ENCODE results near the gene PLXNA4. TPM values are rescaled to one million over a fixed set of nuclear protein-coding genes. Genes with fewer than 3 reads are reported as not detected.
"Not testable (repeated sequence)": the region's sequence is repeated elsewhere in the genome, so short reads cannot be mapped to it uniquely, and the experiment has no call there.

The PLXNA4 gene
- total RNA-seq, 1 experiment from 2014 or later, result 1.0 TPM

GRCh38 chr7:132180481-132180880 is 395.8 kb downstream of the PLXNA4 start:
- no peaks in the 10 kb centered on the region for H3K36me3 ChIP-seq (ENCODE audit: low read depth)
- no peak overlapping the region for H3K4me3 ChIP-seq
- TF ChIP-seq EZH2 (IDR thresholded peaks at IDR 0.05; ENCODE audit: low read depth) (no peak), CTCF (conservative IDR thresholded peaks at IDR 0.05) (no peak)
- no peaks in the 10 kb centered on the region for H4K20me1 ChIP-seq (ENCODE audit: insufficient read depth)
- no peak overlapping the region for H3K27ac ChIP-seq
- no peaks in the 10 kb centered on the region for H3K79me2 ChIP-seq (ENCODE audit: low read depth)
- POLR2A ChIA-PET (ENCODE audit: unreplicated experiment), result no interaction called here
- no TSS peak for BruUV-seq (replicated peaks)
- H2AFZ ChIP-seq, result no peak overlapping the region
- H3K4me1 ChIP-seq (replicated peaks; ENCODE audit: insufficient read depth), result no peaks in the 10 kb centered on the region
- H3K27me3 ChIP-seq (ENCODE audit: insufficient read depth, low read depth), result peaks cover 69% of the 10 kb centered on the region
- DNase-seq, result no peak
- H3F3A ChIP-seq (ENCODE audit: insufficient read depth, low read depth), result 0 out of 2 replicates have a peak, but pooled peaks cover 3% of the 10 kb centered on the region
- peaks cover 6% of the 10 kb centered on the region; the same call in 1 of the 2 replicates for H3K9me3 ChIP-seq (ENCODE audit: insufficient read depth, low read depth)
- no peaks in the 10 kb centered on the region for H3K9me2 ChIP-seq (ENCODE audit: insufficient read depth)
- intact Hi-C loops (cut with micrococcal nuclease; ENCODE audit: unreplicated experiment), result no loop called here
- no peak overlapping the region for H3K4me2 ChIP-seq
- CTCF ChIA-PET, result no interaction called here

DNA sequence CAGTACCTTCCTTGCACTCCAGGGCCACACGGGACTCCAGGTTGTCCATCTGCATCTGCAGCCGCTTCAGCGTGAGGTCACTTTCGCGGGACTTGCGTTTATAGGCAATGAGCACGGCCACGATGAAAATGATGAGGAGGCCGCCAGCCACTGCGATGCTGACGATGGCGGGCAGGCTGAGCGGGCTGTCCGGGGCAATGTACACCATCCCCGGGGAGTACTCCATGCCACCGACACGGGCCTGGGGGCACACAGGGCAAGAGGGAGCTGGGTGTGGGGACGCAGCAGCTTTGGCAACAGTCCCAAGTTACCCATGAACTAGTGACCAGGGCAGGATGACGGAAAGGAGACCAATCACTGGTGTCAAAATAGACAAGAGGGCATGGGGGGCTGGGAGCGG is 396.6 kb downstream of the PLXNA4 start:
- no peaks in the 10 kb centered on the region for H3K36me3 ChIP-seq (ENCODE audit: low read depth)
- H3F3A ChIP-seq (ENCODE audit: insufficient read depth, low read depth), result 0 out of 2 replicates have a peak, but pooled peaks cover 3% of the 10 kb centered on the region
- H3K9me3 ChIP-seq (ENCODE audit: insufficient read depth, low read depth), result peaks cover 6% of the 10 kb centered on the region; the same call in 1 of the 2 replicates
- no peak overlapping the region for H3K27ac ChIP-seq
- CTCF ChIA-PET, result no interaction called here
- no peak for TF ChIP-seq CTCF (conservative IDR thresholded peaks at IDR 0.05)
- TF ChIP-seq EZH2 (IDR thresholded peaks at IDR 0.05; ENCODE audit: low read depth), result no peak
- no peaks in the 10 kb centered on the region for H3K9me2 ChIP-seq (ENCODE audit: insufficient read depth)
- BruUV-seq (replicated peaks), result no TSS peak
- POLR2A ChIA-PET (ENCODE audit: unreplicated experiment), result no interaction called here
- intact Hi-C loops (cut with micrococcal nuclease; ENCODE audit: unreplicated experiment), result no loop called here
- no peak overlapping the region for H3K4me3 ChIP-seq
- H2AFZ ChIP-seq, result no peak overlapping the region
- peaks cover 77% of the 10 kb centered on the region for H3K27me3 ChIP-seq (ENCODE audit: insufficient read depth, low read depth)
- H3K4me2 ChIP-seq, result no peak overlapping the region
- no peak for DNase-seq
- no peaks in the 10 kb centered on the region for H4K20me1 ChIP-seq (ENCODE audit: insufficient read depth)
- no peaks in the 10 kb centered on the region for H3K79me2 ChIP-seq (ENCODE audit: low read depth)
- H3K4me1 ChIP-seq (replicated peaks; ENCODE audit: insufficient read depth), result no peaks in the 10 kb centered on the region

- no peak overlapping the region for H2AFZ ChIP-seq
- H3K9me3 ChIP-seq (ENCODE audit: insufficient read depth, low read depth), result peaks cover 6% of the 10 kb centered on the region; the same call in 1 of the 2 replicates
- H3K27ac ChIP-seq, result no peak overlapping the region
- no peaks in the 10 kb centered on the region for H3K4me1 ChIP-seq (replicated peaks; ENCODE audit: insufficient read depth)
- no peaks in the 10 kb centered on the region for H4K20me1 ChIP-seq (ENCODE audit: insufficient read depth)
- no peak for DNase-seq
- H3K36me3 ChIP-seq (ENCODE audit: low read depth), result no peaks in the 10 kb centered on the region
- H3K4me3 ChIP-seq, result no peak overlapping the region
- no peaks in the 10 kb centered on the region for H3K9me2 ChIP-seq (ENCODE audit: insufficient read depth)
- POLR2A ChIA-PET (ENCODE audit: unreplicated experiment), result no interaction called here
- CTCF ChIA-PET, result no interaction called here
- peaks cover 77% of the 10 kb centered on the region for H3K27me3 ChIP-seq (ENCODE audit: insufficient read depth, low read depth)
- TF ChIP-seq CTCF (conservative IDR thresholded peaks at IDR 0.05) (no peak), EZH2 (IDR thresholded peaks at IDR 0.05; ENCODE audit: low read depth) (no peak)
- BruUV-seq (replicated peaks), result no TSS peak
- H3K4me2 ChIP-seq, result no peak overlapping the region
- no peaks in the 10 kb centered on the region for H3K79me2 ChIP-seq (ENCODE audit: low read depth)
- H3F3A ChIP-seq (ENCODE audit: insufficient read depth, low read depth), result 0 out of 2 replicates have a peak, but pooled peaks cover 3% of the 10 kb centered on the region
- intact Hi-C loops (cut with micrococcal nuclease; ENCODE audit: unreplicated experiment), result no loop called here
These were observed 397.2 kb downstream of the PLXNA4 start for GRCh38 chr7:132179080-132179430.

DNA sequence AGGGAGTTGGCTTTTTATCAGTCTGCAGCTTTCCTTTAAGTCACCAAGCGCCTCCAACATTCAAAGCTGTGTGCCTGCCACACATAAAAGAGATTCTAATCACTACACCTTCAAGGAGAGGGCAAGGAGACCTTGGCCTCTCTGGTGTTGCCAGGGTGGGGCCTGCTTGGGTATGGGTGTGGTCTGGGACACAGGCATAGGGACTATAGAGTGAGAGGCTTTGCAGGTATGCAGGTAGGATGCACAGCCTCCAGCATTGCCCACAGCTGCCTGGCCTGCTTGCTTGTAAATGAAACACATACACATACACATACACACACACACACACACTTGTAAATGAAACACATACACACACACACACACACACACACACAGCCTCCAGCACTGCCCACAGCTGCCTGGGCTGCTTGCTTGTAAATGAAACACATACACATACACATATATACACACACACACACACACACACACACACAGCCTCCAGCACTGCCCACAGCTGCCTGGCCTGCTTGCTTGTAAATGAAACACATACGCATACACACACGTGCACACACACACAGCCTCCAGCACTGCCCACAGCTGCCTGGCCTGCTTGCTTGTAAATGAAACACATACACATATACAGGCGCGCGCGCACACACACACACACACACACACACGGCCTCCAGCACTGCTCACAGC is 397.7 kb downstream of the PLXNA4 start:
- H3K9me3 ChIP-seq (ENCODE audit: insufficient read depth, low read depth); CTCF ChIA-PET; DNase-seq; H3K4me1 ChIP-seq (replicated peaks; ENCODE audit: insufficient read depth); H3K4me3 ChIP-seq; H3K4me2 ChIP-seq; H2AFZ ChIP-seq; H4K20me1 ChIP-seq (ENCODE audit: insufficient read depth); H3K27ac ChIP-seq; intact Hi-C loops (cut with micrococcal nuclease; ENCODE audit: unreplicated experiment); BruUV-seq (replicated peaks); H3K79me2 ChIP-seq (ENCODE audit: low read depth); H3K9me2 ChIP-seq (ENCODE audit: insufficient read depth); H3K36me3 ChIP-seq (ENCODE audit: low read depth); POLR2A ChIA-PET (ENCODE audit: unreplicated experiment); H3F3A ChIP-seq (ENCODE audit: insufficient read depth, low read depth): not testable (repeated sequence)
- H3K27me3 ChIP-seq (ENCODE audit: insufficient read depth, low read depth), result peaks cover 78% of the 10 kb centered on the region

Measured in PC-9 (cell line).